ENCODE measurements around the gene BICD2. TPM values are rescaled to one million over a fixed set of nuclear protein-coding genes. Genes with fewer than 3 reads are reported as not detected.
A peak's percentile ranks its signal among the peaks of the same experiment; 100 is the strongest.

BICD2 gene
- total RNA-seq, 2 experiments from 2014 or later: 16.5 to 17.2 TPM

DNA sequence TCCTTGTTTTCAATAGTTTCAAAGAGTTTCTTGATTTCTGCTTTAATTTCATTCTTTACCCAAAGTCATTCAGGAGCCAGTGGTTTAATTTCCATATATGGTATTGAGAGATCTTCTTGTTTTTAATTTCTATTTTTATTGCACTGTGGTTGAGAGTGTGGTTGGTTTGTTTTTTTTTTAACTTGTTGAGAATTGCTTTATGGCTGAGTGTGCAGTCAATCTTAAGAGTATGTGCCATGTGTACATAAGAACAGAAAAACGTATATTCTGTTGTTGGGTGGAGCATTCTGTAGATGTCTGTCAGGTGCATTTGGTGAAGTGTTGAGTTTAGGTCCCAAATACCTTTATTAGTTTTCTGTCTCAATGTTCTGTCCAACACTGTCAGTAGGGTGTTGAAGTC, 68.0 kb downstream of the BICD2 start:
- H3K36me3 Mint-ChIP-seq: no peaks in the 10 kb centered on the region
- no peaks in the 10 kb centered on the region for H3K27me3 Mint-ChIP-seq
- DNase-seq: no peak
- H3K4me1 Mint-ChIP-seq (ENCODE audit: low read depth): no peaks in the 10 kb centered on the region
- no peak overlapping the region for H3K27ac Mint-ChIP-seq
- no peak overlapping the region for H3K4me3 Mint-ChIP-seq
- intact Hi-C loops (cut with micrococcal nuclease): no loop called here
- ChIA-PET CTCF (no interaction called here), POLR2A (no interaction called here)
- peaks cover 54% of the 10 kb centered on the region for H3K9me3 Mint-ChIP-seq

GRCh38 chr9:92686954-92687353, 77.7 kb downstream of the BICD2 start:
- intact Hi-C loops (cut with micrococcal nuclease): no loop called here
- CTCF ChIA-PET: no interaction called here
- Mint-ChIP-seq H3K27ac (no peak overlapping the region), H3K36me3 (no peaks in the 10 kb centered on the region), H3K27me3 (no peaks in the 10 kb centered on the region), H3K4me1 (ENCODE audit: low read depth) (no peaks in the 10 kb centered on the region), H3K9me3 (peaks cover 20% of the 10 kb centered on the region), H3K4me3 (no peak overlapping the region)
- POLR2A ChIA-PET: no interaction called here
- DNase-seq: no peak

GRCh38 chr9:92685022-92685421, 79.6 kb downstream of the BICD2 start:
- Mint-ChIP-seq H3K27me3 (no peaks in the 10 kb centered on the region), H3K36me3 (no peaks in the 10 kb centered on the region), H3K4me1 (ENCODE audit: low read depth) (no peaks in the 10 kb centered on the region), H3K27ac (no peak overlapping the region), H3K9me3 (peaks cover 5% of the 10 kb centered on the region), H3K4me3 (no peak overlapping the region)
- no peak for DNase-seq
- intact Hi-C loops (cut with micrococcal nuclease): no loop called here
- ChIA-PET CTCF (no interaction called here), POLR2A (no interaction called here)

DNA sequence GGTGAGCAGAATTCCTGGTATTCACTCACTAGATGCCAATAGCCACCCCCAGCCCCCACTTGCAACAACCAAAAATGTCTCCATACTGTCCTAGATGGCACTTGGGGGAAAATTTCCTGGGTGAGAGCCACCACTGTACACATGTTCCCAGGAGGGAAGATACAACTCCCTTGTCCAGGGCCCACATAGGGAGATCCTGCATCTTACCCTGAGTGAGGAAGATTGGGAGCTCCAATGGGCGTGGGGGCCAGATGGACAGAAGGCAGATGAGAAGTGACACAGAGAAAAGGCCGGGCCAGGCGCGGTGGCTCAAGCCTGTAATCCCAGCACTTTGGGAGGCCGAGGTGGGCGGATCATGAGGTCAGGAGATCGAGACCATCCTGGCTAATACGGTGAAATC, 82.4 kb downstream of the BICD2 start:
- POLR2A ChIA-PET: interaction anchor here (0.6 kb wide), 1 partner anchor 635 kb away, joined by 4 read pairs; no protein-coding TSS in a partner anchor
- DNase-seq: no peak
- Mint-ChIP-seq H3K27ac (no peak overlapping the region), H3K27me3 (no peaks in the 10 kb centered on the region), H3K36me3 (no peaks in the 10 kb centered on the region), H3K4me1 (ENCODE audit: low read depth) (no peaks in the 10 kb centered on the region), H3K4me3 (no peak overlapping the region), H3K9me3 (no peaks in the 10 kb centered on the region)
- intact Hi-C loops (cut with micrococcal nuclease): no loop called here
- CTCF ChIA-PET: no interaction called here

DNA sequence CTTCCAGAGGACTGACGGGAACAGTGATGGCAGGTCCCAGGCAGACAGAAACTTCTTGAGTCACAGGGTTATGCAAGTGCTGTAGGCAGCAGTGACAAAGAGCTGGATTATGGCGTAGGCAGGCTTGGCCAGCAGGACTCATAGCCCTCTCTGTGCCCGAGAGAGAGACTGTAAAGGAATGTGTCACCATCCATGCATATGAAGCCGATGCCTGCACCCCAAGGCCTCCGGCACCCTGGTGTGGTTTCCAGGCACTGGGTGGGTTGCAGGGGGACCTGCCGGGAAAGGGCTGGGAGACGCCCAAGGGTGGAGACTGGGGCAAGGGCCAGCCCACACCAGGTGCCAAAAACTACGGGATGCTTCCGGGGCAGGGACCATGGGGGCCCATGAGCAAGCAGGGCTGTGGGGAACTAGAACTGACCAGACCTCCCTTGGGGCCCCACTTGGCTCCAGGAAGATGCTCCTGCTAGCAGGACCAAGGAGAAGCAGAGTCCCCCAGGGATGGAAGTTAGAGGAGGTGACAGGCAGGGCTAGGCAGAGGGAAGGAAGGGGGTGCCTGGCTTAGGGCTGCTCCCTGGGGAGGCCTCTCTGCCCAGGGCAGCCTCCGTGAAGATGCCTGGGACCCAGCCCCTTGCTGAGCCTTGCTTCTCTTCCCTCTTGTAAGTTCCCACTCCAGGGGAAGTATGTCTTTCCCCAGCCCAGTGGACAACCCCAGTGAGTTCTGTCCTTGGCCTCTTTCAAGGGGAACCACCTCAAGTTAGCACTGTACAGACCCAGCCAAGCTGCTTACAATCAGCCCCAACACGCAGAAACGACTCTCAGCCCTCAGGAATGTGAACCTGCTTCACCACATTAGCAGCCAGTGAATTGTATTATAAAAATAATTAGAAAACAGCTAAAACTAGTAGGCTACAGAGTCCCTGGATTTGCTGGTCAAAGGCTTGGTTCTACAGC, 84.2 kb downstream of the BICD2 start:
- CTCF ChIA-PET: no interaction called here
- Mint-ChIP-seq H3K27me3 (no peaks in the 10 kb centered on the region), H3K9me3 (no peaks in the 10 kb centered on the region), H3K4me1 (ENCODE audit: low read depth) (no peaks in the 10 kb centered on the region), H3K27ac (no peak overlapping the region), H3K36me3 (no peaks in the 10 kb centered on the region), H3K4me3 (no peak overlapping the region)
- POLR2A ChIA-PET: no interaction called here
- intact Hi-C loops (cut with micrococcal nuclease): no loop called here
- no peak for DNase-seq

- no peaks in the 10 kb centered on the region for H3K36me3 Mint-ChIP-seq
- no peak overlapping the region for H3K4me3 Mint-ChIP-seq
- H3K27me3 Mint-ChIP-seq: no peaks in the 10 kb centered on the region
- no peak overlapping the region for H3K27ac Mint-ChIP-seq
- DNase-seq: no peak
- CTCF ChIA-PET: no interaction called here
- no peaks in the 10 kb centered on the region for H3K9me3 Mint-ChIP-seq
- intact Hi-C loops (cut with micrococcal nuclease): no loop called here
- POLR2A ChIA-PET: no interaction called here
- no peaks in the 10 kb centered on the region for H3K4me1 Mint-ChIP-seq (ENCODE audit: low read depth)
Measured at GRCh38 chr9:92679413-92680165, 85.0 kb downstream of the BICD2 start.

DNA sequence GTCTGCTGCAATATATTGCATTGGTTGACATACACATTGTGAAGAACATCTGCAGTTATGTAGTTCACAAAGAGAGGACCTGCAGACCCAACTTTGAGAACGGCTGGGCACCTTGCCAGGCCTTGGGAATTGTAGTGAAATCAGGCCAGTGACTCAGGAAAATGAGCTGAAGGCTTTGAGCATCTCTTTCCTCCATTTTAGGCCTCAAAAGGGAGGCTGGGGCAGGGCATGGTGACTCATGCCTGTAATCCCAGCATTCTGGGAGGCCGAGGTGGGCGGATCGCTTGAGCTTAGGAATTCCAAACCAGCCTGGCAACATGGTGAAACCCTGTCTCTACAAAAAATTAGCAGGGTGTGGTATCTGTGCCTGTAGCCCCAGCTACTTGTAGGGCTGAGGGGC, 93.3 kb downstream of the BICD2 start:
- intact Hi-C loops (cut with micrococcal nuclease): loop anchor here (2.0 to 5.0 kb wide), 2 partner anchors 36 to 119 kb away; no protein-coding TSS in a partner anchor
- H3K9me3 Mint-ChIP-seq: no peaks in the 10 kb centered on the region
- no peak overlapping the region for H3K27ac Mint-ChIP-seq
- CTCF ChIA-PET: interaction anchor here (1.2 to 1.8 kb wide), 3 partner anchors 36 to 120 kb away, joined by 4 to 10 read pairs (median 4); no protein-coding TSS in a partner anchor
- H3K4me1 Mint-ChIP-seq (ENCODE audit: low read depth): peaks cover 28% of the 10 kb centered on the region
- POLR2A ChIA-PET: interaction anchor here (1.5 to 1.7 kb wide), 2 partner anchors 93 to 346 kb away, joined by 11 to 15 read pairs; partner anchors contain the start of genes BICD2, CENPP and NOL8
- peaks cover 4% of the 10 kb centered on the region for H3K36me3 Mint-ChIP-seq
- no peaks in the 10 kb centered on the region for H3K27me3 Mint-ChIP-seq
- peak overlapping the region; percentile 95 for H3K4me3 Mint-ChIP-seq
- peak; percentile 11 for DNase-seq

GRCh38 chr9:92669890-92670708, 94.5 kb downstream of the BICD2 start, which contains the start of gene IPPK:
Gene IPPK, minus strand, starts transcription at chr9:92670131. Its CDS starts 143 bp downstream, at chr9:92669988.
- CTCF ChIA-PET: interaction anchor here (0.7 to 1.8 kb wide), 9 partner anchors 37 to 532 kb away, joined by 3 to 10 read pairs (median 4); partner anchors contain the start of gene BICD2
- H3K27me3 Mint-ChIP-seq: no peaks in the 10 kb centered on the region

GRCh38 chr9:92669527-92669889, 95.1 kb downstream of the BICD2 start:
- intact Hi-C loops (cut with micrococcal nuclease): no loop called here

More at GRCh38 chr9:92669890-92670708, 94.5 kb downstream of the BICD2 start, which contains the start of gene IPPK:
- Mint-ChIP-seq H3K4me3 (peak within 1 kb of the TSS; percentile 95), H3K27ac (peak within 1 kb of the TSS; percentile 85), H3K9me3 (no peaks in the 10 kb centered on the region), H3K36me3 (peaks cover 6% of the 10 kb centered on the region), H3K4me1 (ENCODE audit: low read depth) (peaks cover 35% of the 10 kb centered on the region)
- intact Hi-C loops (cut with micrococcal nuclease): loop anchor here (1.0 to 5.0 kb wide), 6 partner anchors 37 to 555 kb away; partner anchors contain the start of genes CENPP, NOL8, SPTLC1 and ZNF484
- peak; percentile 99 for DNase-seq
- POLR2A ChIA-PET: interaction anchor here (1.1 to 1.7 kb wide), 4 partner anchors 94 to 896 kb away, joined by 3 to 15 read pairs (median 7); partner anchors contain the start of genes BICD2, CENPP and NOL8

DNA sequence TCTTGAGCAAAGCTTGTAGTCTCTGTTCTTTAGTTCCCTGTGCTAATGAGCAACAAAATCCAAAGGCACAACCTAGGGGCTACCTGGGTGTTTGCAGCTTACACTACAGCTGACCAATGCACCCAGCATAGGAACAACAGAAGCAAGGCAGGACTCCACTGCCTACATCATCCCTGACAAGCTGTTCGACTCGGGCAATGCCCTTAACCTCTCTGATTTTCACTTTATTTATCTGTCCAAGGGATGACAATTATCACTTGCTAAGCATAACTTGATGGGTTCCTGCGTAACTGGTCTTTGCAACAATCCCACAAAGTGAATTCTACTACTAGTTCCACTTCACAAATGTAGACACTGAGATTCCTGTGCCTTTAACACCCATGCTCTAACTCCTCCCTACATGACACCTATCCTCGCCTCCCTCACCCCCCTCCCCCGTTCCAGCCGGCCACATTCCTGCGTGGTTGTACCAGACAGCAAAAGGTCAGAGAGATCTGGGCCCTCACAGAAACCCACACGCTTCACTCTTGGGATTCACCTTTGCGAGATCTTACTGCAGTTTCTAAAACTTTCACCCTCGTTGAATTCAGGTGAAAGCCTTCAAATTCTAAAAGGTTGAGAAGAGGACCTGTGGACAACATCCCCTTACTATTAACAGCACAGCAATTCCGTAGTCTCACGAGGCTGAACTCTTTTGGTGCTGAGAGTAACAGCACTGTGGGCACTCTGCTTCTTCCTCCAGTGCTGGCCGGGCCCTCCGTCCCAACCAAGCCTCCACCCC, 95.7 kb downstream of the BICD2 start:
- POLR2A ChIA-PET: no interaction called here
- peak; percentile 57 for DNase-seq
- Mint-ChIP-seq H3K4me1 (ENCODE audit: low read depth) (peaks cover 41% of the 10 kb centered on the region), H3K4me3 (peak overlapping the region; percentile 95), H3K27ac (peak overlapping the region; percentile 53), H3K9me3 (no peaks in the 10 kb centered on the region), H3K27me3 (no peaks in the 10 kb centered on the region), H3K36me3 (peaks cover 6% of the 10 kb centered on the region)
- intact Hi-C loops (cut with micrococcal nuclease): no loop called here
- CTCF ChIA-PET: interaction anchor here (0.7 to 1.3 kb wide), 3 partner anchors 38 to 140 kb away, joined by 3 read pairs; no protein-coding TSS in a partner anchor

More at GRCh38 chr9:92669527-92669889, 95.1 kb downstream of the BICD2 start:
- Mint-ChIP-seq H3K36me3 (peaks cover 6% of the 10 kb centered on the region), H3K4me1 (ENCODE audit: low read depth) (peaks cover 41% of the 10 kb centered on the region), H3K27ac (peak overlapping the region; percentile 53), H3K4me3 (peak overlapping the region; percentile 95), H3K9me3 (no peaks in the 10 kb centered on the region), H3K27me3 (no peaks in the 10 kb centered on the region)
- POLR2A ChIA-PET: interaction anchor here (1.3 to 1.7 kb wide), 2 partner anchors 344 to 428 kb away, joined by 3 to 11 read pairs; partner anchors contain the start of genes CENPP and NOL8
- peak; percentile 41 for DNase-seq
- CTCF ChIA-PET: interaction anchor here (1.0 to 1.8 kb wide), 6 partner anchors 37 to 531 kb away, joined by 3 to 10 read pairs (median 5); partner anchors contain the start of gene BICD2
